Activated CD8-positive, alpha-beta T cell treated with anti-CD3 and anti-CD28 coated beads for 36 hours (primary cell): ENCODE results near the gene TAOK2. TPM values are rescaled to one million over a fixed set of nuclear protein-coding genes. Genes with fewer than 3 reads are reported as not detected.
"Not testable (repeated sequence)": the region's sequence is repeated elsewhere in the genome, so short reads cannot be mapped to it uniquely, and the experiment has no call there.

Experiments
- ATAC-seq: fragments of 200-7000 bp; cut with Tn5 transposase; one replicate; pipeline ENCODE4 v1.10.0; 2021; ENCODE audit warnings: mild to moderate bottlenecking, moderate library complexity
- CTCF ChIA-PET: fragments of 350-600 bp; sonication (Branson Sonifier 250); formaldehyde crosslinking; loops from one replicate; lab custom pipeline; 2021; ENCODE audit warnings: antibody characterized with exemption; lab: Charles Lee
- POLR2A ChIA-PET: fragments of 350-600 bp; sonication (Branson Sonifier 250); formaldehyde crosslinking; loops from one replicate; lab custom pipeline; 2021; ENCODE audit warnings: antibody characterized with exemption; lab: Charles Lee
- DNase-seq: peaks from one replicate; pipeline ENCODE4 v3.0.0-alpha.2; 2020
- H3K27ac Mint-ChIP-seq: one replicate; pipeline ENCODE4 v1.8.0; 2021; ENCODE audit warnings: mild to moderate bottlenecking, mixed read lengths
- H3K27me3 Mint-ChIP-seq: one replicate; pipeline ENCODE4 v1.8.0; 2021; ENCODE audit warnings: mixed read lengths
- H3K36me3 Mint-ChIP-seq: one replicate; pipeline ENCODE4 v1.8.0; 2021; ENCODE audit warnings: low read depth, mixed read lengths
- H3K4me1 Mint-ChIP-seq: one replicate; pipeline ENCODE4 v1.8.0; 2021; ENCODE audit warnings: low read depth, mixed read lengths
- H3K4me3 Mint-ChIP-seq: one replicate; pipeline ENCODE4 v1.8.0; 2021; ENCODE audit warnings: mild to moderate bottlenecking, moderate library complexity, mixed read lengths
- H3K9me3 Mint-ChIP-seq: one replicate; pipeline ENCODE4 v1.8.0; 2021; ENCODE audit warnings: mixed read lengths
- CTCF ChIP-seq: fragments of 200-600 bp; IDR thresholded peaks from one replicate; pipeline ENCODE4 v1.8.0; 2022; ENCODE audit warnings: antibody characterized with exemption, mild to moderate bottlenecking
- intact Hi-C: fragments of 100-400 bp; cut with micrococcal nuclease; formaldehyde crosslinking; loops from one replicate; pipeline ENCODE4 v1.10.0; 2022
- total RNA-seq, 2 experiments: library from RNA; stranded (reverse); gene quantifications; one replicate each; pipeline ENCODE4 v1.2.3, GENCODE V29; 2021

Gene TAOK2
- total RNA-seq, 2 experiments from 2014 or later, result 25.0 to 25.9 TPM

- Mint-ChIP-seq H3K9me3 (no peaks in the 10 kb centered on the region), H3K4me1 (peaks cover 2% of the 10 kb centered on the region), H3K27me3 (peaks cover 53% of the 10 kb centered on the region), H3K4me3 (no peak overlapping the region), H3K27ac (no peak overlapping the region), H3K36me3 (no peaks in the 10 kb centered on the region)
- TF ChIP-seq CTCF, result no peak
- ATAC-seq, result no peak
- CTCF ChIA-PET, result interaction anchor here (0.7 to 3.7 kb wide), 39 partner anchors 9 to 349 kb away, joined by 3 to 36 read pairs (median 6); partner anchors contain the start of genes ASPHD1, C16orf92, CDIPT and HIRIP3
- intact Hi-C loops, result no loop called here
- POLR2A ChIA-PET, result interaction anchor here (1.2 kb wide), 1 partner anchor 17 kb away, joined by 3 read pairs; no protein-coding TSS in a partner anchor
- DNase-seq, result no peak
These were observed 57.8 kb downstream of the TAOK2 start for GRCh38 chr16:30031477-30031918.

- no peaks in the 10 kb centered on the region for H3K9me3 Mint-ChIP-seq
- peak; percentile 57 for ATAC-seq
- H3K27me3 Mint-ChIP-seq, result peaks cover 46% of the 10 kb centered on the region
- no peak overlapping the region for H3K4me3 Mint-ChIP-seq
- H3K36me3 Mint-ChIP-seq, result no peaks in the 10 kb centered on the region
- peak; percentile 87 for TF ChIP-seq CTCF
- no peak overlapping the region for H3K27ac Mint-ChIP-seq
- ChIA-PET CTCF (interaction anchor here (0.6 to 3.7 kb wide), 54 partner anchors 8 to 370 kb away, joined by 3 to 36 read pairs (median 5); partner anchors contain the start of genes ASPHD1, C16orf92, CDIPT and HIRIP3), POLR2A (interaction anchor here (0.6 to 1.2 kb wide), 5 partner anchors 13 to 218 kb away, joined by 3 to 6 read pairs (median 3); no protein-coding TSS in a partner anchor)
- intact Hi-C loops, result no loop called here
- peaks cover 2% of the 10 kb centered on the region for H3K4me1 Mint-ChIP-seq
- DNase-seq, result peak; percentile 79
These were observed 58.6 kb downstream of the TAOK2 start for GRCh38 chr16:30032083-30032819.

GRCh38 chr16:30033270-30033669 is 59.6 kb downstream of the TAOK2 start:
- Mint-ChIP-seq H3K27ac (no peak overlapping the region), H3K4me3 (no peak overlapping the region), H3K36me3 (no peaks in the 10 kb centered on the region), H3K9me3 (no peaks in the 10 kb centered on the region), H3K4me1 (peaks cover 2% of the 10 kb centered on the region), H3K27me3 (peaks cover 36% of the 10 kb centered on the region)
- ATAC-seq (no peak), DNase-seq (no peak)
- ChIA-PET CTCF (interaction anchor here (0.9 to 3.7 kb wide), 16 partner anchors 7 to 341 kb away, joined by 3 to 36 read pairs (median 11); partner anchors contain the start of gene CDIPT), POLR2A (interaction anchor here (0.8 to 1.2 kb wide), 3 partner anchors 14 to 219 kb away, joined by 3 to 6 read pairs (median 4); no protein-coding TSS in a partner anchor)
- TF ChIP-seq CTCF, result no peak
- intact Hi-C loops, result no loop called here

GRCh38 chr16:30040221-30040620 is 66.6 kb downstream of the TAOK2 start:
- H3K27ac Mint-ChIP-seq, result no peak overlapping the region
- no peaks in the 10 kb centered on the region for H3K36me3 Mint-ChIP-seq
- no peaks in the 10 kb centered on the region for H3K4me1 Mint-ChIP-seq
- no peak for ATAC-seq
- intact Hi-C loops, result no loop called here
- peaks cover 4% of the 10 kb centered on the region for H3K27me3 Mint-ChIP-seq
- H3K4me3 Mint-ChIP-seq, result no peak overlapping the region
- TF ChIP-seq CTCF, result no peak
- CTCF ChIA-PET, result interaction anchor here (0.6 to 2.4 kb wide), 5 partner anchors 8 to 340 kb away, joined by 3 to 13 read pairs (median 4); partner anchors contain the start of gene TLCD3B
- H3K9me3 Mint-ChIP-seq, result no peaks in the 10 kb centered on the region
- no peak for DNase-seq
- POLR2A ChIA-PET, result no interaction called here

GRCh38 chr16:30040690-30041089 is 67.0 kb downstream of the TAOK2 start:
- CTCF ChIA-PET, result interaction anchor here (1.2 to 2.4 kb wide), 3 partner anchors 9 to 23 kb away, joined by 3 to 13 read pairs (median 4); partner anchors contain the start of gene TLCD3B
- intact Hi-C loops, POLR2A ChIA-PET, H3K27me3 Mint-ChIP-seq, H3K36me3 Mint-ChIP-seq, H3K9me3 Mint-ChIP-seq, H3K27ac Mint-ChIP-seq, ATAC-seq, DNase-seq, H3K4me3 Mint-ChIP-seq, H3K4me1 Mint-ChIP-seq: not testable (repeated sequence)
